HG03097 (cell line): ENCODE data around the gene LACTBL1.
"Not testable (repeated sequence)": the region's sequence is repeated elsewhere in the genome, so short reads cannot be mapped to it uniquely, and the experiment has no call there.

Experiments
- ATAC-seq: cut with Tn5 transposase; IDR thresholded peaks from one replicate; pipeline ENCODE4 v1.9.1; 2021; ENCODE audit not compliant: unreplicated experiment, low FRiP score

The LACTBL1 gene

DNA sequence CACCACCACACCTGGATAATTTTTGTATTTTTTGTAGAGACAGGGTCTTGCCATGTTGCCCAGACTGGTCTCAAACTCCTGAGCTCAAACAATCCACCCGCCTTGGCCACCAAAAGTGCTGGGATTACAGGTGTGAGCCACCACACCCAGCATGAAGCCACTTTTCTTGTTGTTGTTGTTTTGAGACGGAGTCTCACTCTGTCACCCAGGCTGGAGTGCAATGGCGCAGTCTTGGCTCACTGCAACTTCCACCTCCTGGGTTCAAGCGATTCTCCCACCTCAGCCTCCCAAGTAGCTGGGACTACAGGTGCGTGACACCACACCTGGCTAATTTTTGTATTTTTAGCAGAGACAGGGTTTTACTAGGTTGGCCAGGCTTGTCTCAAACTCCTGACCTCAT, 27.5 kb downstream of the LACTBL1 start:
- not testable (repeated sequence) for ATAC-seq

DNA sequence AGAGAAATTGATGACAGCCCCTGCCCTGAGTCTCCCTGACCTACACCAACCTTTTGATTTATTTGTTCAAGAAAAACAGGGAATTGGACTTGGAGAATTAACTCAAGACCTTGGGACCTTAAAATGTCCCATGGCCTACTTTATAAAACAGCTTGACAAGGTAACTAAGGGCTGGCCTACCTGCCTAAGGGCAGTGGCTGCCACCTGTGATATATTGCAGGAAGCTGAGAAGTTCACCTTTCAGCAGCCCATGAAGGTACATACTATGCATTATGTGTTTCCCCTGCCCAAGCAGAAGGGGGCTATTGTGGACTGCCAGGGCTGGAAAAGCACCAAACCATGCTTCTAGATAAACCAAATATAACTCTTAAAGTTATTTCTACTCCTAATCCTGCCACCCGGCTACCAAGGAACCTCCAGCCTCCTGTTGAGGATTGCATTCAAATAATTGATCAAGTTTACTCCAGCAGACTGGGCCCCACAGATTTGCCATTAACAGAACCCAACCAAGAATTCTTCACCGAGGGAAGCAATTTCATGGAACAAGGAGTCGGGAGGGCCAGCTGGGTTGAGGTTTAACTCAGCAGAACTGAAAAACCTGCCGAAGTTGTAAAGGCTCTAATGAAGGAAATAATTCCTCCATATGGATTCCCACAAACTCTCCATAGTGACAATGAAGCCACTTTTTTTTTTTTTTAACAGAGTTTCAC, 28.2 kb downstream of the LACTBL1 start:
- no peak for ATAC-seq

DNA sequence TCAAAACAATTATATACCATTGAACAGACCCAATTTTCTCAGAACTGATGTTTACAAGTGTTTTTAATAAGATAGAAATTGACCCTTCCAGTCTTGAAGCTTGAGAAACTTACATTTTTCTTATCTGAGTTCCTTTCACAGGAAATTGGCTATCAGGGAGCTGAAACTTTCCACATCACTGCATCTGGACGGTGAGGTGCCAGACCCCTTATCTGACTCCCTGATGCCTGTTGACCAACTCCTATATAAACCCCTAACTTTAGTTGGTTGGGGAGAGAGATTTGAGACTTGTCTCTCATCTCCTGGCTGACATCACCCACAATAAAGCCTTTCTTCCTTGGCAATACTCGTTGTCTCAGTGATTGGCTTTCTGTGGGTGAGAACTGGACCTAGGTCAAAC, 31.4 kb downstream of the LACTBL1 start:
- no peak for ATAC-seq

DNA sequence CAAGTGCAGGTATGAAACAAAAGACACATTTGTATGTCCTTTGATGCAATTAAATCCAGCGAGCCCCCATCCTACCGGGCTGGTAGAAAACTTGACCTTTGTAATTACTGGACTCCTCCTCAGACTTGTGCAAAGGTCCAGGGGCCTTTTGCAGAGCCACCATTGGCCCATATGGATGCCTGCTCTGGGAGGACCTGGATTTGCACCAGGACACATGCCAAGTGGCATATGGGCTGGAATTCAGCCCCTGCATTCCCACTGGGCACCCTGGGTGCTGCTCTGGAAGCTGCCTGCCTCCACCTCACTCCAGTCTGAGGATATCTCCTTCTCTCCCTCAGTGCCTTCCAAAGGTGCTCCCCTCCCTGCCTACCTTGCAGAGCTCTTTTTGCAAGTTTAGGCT, 36.0 kb downstream of the LACTBL1 start:
- ATAC-seq: no peak

DNA sequence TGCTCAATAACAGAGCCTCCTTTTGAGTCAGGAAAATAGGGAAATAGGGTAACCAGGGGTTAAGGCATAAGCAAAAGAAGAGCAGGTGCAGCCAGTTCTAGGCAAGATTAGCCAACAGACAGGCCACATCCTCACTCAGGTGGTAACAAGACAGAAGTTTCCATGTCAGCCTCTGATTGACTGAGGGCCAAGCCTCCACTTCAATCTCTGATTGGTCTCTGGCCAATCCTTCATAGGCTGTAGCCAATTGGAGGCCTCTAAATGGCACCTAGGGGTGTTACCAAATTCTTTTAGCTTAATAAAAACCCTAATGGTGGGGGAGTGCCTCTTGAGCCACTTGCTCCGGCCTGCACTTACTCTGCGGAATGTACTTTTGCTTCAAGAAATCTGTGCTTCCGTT, 37.2 kb downstream of the LACTBL1 start:
- ATAC-seq: no peak

DNA sequence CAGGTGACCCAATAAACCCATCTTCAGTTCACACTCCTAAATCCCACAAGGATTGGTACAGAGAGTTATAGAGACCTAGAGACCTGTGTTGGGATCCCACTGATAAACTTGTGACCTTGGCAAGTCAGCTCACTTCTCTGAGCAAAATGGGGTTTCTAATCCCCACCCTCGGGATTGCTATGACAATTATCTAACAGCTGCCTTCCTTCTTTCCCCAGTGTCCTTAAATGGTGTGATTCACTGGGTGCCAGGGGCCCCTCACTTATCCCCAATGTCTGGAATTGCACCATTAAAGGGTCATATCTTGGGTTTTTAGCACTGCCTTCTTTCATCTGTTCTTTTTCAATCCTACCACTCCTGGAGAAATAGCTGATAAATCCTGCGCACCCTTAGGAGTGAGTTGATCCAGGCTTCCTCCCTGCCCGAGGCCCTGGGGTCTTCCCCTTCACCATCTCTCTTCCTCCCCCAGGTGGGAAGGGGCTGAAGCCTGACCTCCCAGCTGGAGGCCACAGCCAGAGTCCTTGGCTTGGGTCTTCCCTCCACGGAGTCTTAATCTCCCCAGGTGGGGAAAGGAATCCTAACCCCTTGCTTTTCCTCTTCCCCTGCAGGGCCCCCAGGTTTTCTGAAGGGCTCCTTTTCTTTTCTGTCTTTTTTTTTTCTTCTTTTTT, 39.7 kb downstream of the LACTBL1 start:
- no peak for ATAC-seq

DNA sequence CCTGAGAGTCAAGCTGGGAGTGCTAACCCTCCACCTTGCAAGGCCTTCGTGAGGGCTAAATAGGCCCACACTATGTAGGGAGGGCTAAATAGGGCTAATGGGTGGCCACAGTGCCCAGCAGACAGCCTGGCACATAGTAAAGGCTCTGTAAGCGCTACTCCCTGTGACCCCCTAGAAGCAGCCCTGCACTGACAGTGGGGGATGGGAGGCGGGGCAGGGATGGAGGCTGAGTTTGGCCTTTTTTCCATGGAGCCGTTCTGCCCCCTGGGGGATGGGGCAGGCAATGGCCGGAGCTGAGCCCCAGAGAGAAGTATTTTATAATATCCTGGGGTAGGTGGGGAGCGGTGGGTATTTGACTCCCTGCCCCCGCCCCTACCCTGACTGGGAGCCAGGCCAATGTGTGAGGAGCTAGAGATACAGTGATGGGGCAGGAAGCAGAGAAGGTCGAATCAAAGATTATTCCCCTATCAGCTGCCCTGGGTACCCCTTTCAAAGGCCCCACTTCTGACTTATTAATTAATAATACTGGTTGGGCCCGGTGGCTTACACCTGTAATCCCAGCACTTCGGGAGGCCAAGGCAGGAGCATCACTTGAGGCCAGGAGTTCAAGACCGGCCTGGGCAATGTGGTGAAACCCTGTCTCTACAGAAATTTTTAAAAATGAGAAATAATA, 42.3 kb downstream of the LACTBL1 start:
- ATAC-seq: no peak

DNA sequence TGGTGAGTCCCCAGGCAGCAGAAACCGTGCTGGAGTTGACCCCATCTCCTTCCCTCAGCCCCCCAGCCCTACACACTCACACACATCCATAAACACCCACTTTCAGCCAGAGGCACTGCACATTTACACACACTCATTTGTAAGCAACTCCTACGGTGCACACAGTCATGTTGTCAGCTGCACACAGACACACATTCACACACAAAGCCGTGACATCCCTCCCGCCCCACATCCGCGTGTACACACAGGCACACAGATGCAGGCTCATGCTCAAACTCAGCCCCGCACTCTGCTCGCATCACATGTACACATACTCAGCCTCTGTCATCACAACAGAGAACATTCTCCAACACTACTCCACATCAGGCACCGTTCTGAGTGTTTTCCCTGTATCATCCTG, 47.6 kb downstream of the LACTBL1 start:
- no peak for ATAC-seq

DNA sequence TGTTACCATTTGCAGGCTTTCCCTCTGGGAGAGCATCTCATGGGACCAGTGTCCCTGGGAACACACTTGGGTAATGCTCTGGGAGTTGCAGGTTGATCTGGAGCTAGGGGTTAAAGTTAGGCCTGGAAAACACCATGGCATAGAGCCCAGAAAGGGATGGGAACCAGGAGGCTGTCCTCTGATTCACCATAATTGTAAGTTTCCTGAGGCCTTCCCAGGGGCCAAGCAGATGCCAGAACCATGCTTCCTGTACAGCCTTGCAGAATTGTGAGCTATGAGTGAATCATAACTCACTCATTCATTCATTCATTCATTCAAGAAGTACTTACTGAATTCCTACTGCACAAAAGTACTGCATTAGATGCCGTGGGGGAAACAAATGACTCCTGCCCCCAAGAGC, 50.0 kb downstream of the LACTBL1 start:
- no peak for ATAC-seq

DNA sequence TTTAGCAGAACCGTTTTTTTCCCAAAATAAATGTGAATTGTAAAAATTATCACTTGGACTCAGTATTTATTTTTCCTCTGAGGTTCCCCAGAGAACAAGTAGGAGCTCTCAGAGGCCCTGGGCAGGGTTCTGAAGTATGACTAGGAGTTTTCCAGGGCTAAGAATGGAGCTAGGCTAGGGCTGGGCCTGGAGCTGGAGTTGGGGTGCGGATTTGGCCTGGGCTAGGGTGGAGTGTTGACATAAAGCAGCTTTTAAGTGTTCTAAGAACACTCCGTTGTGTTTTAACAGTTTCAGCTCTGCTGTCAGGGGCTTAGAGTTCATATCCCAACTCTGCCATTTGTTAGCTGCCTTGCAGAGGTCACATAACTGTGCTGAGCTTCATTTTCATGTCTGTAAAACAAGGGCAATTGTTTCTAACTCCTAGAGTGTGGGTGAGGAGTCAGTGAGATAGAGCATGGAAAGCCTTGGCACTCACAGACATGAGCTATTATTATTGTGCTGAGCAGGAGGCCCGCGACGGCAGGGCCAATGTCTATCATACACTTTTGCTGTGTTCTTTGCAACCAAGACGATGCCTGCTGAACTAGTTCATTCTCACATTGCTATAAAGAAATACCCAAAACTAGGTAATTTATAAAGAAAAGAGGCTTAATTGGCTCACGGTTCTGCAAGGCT, 51.1 kb downstream of the LACTBL1 start:
- ATAC-seq: no peak

DNA sequence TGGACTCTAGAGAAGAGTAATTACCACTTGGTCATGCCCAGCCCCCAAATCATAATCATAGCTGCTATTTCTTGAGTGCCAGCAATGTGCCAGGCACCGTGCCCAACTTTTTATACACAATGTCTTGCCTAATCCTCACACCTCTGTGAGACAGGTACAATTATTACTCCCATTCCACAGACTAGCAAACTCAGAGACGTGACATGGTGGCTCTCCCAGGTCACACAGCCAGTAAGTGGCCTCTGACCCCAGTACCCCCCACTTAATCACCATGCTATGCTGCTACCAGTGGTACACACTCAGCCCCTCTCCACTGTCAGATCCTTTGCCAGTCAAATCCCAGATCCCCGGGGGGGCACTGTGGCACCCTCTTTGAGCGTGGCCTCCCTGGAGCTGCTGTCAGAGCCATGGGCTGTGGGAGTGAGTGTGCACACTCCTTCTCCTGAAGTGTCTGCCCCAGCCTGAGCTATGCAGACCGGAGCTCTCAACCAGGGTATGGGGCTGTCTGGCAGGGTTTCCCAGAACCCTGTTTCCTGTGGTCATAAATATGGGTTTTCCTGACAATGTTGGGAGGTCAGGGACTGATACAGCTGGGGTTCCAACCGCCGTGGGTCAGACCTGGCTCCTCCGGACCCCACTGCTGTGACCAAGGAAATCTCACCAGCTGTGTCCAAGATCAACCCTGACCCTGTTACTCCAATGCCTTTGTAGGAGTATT, 51.8 kb downstream of the LACTBL1 start:
- ATAC-seq: no peak

DNA sequence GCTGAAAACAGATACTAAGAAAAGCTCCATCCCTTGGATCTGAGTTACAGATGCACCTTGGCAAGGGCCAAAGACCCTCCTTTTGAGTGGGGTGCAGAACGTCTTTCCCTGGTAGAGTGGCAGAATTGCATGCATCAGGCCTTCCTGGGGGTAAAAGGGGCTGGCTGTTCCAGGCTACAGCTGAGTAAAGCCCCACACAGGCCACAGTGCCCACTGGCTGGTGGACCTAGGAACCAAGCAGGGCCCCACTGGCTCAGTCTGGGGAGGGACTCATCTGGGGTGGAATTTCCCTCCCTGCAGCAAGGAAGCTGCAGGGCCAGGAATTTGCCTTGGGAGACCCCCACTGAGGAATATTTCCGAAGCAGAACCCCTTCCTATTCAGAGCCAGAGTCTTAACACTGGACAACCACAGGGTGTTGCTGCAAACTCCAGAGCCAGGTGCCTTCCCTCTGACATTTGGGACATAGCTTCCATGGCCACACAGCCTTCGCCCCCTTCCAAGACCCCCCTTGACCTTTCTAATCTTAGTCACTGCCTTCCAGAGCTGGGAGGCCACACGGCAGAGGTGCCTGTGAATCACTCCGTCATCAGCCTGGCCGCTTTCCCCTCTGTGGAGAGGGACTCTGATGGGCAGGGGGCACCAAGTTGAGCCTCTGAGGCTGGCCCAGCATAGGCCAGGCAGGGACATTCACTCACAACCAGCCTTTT, 52.5 kb downstream of the LACTBL1 start:
- no peak for ATAC-seq

DNA sequence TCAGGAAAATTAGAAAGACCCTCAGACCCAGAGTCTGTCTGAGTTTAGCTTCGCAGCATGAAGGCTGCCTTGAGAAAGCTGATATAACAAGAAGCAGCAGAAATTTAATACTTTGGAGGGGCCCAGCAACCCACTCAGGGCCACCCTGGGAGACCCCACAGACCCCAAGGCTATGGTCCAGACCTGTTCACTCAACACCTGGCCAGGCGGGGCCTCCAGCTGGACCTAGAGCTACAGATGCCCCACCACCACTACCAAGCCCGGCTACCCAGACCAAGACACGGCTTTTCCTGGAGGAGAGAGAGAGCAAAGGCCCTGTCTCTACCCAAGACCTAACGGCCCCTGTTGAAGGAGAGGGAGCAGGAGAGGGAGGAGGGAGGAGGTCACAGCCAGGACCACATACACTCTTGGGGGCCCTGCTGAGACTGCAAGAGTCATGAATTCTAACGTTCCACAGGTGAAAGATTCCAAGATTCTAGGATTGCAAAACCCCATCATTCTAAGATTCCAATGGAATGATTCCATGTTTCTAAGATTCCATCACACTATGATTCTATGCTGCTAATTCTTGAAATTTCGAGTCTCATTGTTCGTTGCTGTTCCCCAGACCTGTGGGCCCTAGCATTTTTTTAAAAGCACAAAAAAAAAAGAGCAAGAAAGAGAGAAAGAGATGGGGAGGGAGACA, 53.2 kb downstream of the LACTBL1 start:
- ATAC-seq: no peak

DNA sequence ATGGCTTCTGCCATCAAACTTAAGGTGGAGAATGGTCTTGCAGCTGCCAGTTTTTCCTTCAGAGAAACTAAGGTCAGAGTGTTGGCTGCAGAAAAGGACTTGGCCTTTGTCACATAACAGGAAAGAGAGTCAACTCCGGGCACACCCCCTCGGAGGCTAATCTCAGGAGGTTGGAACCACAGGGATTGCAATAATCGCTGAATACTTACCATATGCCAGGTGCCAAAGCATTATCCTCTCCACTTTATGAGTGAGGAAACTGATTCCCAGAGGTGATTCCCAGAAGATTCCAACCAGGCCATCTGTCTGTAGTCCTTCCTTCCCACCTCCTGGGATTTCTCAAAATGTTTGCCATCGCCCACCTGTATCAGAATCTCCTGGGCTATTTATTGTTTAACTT, 54.0 kb downstream of the LACTBL1 start:
- ATAC-seq: no peak

DNA sequence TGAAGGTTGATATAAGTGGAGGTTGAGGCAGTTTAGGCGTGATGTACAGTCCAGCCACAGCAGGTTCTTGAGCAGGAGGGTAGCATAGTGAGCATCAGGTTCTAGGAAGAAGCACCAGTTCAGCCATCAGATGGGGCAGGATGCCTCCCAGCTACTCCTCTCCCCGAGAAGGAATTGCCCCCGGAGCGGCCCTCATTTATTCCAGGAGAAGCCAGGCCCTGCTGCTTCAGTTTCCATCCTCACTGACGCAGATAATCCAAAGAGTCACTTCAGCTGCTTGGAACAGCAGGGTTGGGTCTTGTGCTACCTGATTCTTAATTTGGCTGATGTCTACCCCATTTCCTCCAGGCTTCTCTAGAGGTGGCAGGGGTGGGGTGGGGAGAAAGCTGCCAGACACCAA, 54.7 kb downstream of the LACTBL1 start:
- no peak for ATAC-seq

DNA sequence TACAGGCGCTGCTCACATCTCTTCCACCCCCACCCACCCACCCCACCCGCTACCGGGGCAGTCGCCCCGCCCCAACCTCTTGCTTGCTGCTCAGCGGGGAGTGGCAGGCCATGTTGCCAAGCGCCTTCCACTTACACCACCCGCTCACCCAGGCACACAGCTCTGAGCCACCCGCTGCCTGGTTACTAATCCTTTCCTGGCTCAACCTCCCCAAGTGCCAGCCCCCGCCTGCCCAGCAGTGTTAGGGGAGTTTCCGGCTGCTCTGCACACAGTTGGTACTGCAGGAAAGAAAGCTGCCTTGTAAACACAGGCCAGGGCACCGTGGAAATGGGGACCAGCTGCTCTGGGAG, 56.2 kb downstream of the LACTBL1 start:
- ATAC-seq: no peak

DNA sequence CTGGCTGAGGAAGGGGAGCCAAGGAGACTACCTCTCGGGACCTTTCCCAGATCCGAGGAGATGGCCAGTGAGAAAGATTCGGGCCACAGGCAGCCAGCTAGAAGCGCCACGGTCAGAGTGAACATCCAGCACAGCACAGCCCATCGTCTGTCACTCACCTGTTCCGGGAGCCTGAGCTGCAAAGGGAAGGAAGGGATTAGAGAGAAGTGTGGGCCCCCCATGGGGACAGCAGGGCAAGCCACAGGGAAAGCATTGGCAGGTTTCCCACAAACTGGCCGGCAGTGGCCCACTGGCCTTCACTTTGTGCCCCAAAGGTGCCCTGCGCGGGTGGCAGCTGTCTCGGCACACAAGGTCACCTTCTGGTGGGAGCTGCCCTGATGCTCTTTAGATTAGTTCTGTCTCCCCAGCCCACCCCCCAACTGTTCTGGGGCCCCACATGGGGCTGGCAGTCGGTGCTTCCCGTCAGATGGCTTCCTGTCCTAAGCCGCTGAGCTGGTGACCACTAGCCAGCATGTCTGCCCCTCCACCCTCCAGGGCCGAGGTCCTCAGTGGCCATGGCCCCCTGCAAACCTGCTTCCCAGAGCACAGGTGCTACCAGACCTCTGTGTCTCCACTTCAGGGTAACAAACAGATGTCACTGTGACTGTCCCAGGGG, 56.7 kb downstream of the LACTBL1 start:
- ATAC-seq: no peak

DNA sequence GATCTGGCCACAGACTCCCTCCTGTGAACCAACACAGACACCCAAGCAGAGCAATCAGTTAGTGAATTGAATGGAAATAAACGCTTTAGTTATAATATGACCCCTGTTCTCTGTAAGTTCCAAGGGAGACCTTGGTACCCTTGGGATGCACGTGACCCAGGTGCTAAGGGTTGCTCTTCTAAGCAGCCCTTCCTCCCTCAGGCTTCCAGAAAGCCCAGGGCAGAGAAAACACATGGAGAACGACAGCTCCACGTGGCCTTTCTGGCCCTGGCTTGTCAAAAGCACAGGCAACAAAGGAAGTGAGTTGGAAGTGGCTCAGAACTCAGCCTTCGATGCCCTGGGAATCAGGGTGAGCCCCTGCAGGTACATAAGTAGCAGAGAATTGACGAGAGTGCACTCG, 57.4 kb downstream of the LACTBL1 start:
- ATAC-seq: no peak

DNA sequence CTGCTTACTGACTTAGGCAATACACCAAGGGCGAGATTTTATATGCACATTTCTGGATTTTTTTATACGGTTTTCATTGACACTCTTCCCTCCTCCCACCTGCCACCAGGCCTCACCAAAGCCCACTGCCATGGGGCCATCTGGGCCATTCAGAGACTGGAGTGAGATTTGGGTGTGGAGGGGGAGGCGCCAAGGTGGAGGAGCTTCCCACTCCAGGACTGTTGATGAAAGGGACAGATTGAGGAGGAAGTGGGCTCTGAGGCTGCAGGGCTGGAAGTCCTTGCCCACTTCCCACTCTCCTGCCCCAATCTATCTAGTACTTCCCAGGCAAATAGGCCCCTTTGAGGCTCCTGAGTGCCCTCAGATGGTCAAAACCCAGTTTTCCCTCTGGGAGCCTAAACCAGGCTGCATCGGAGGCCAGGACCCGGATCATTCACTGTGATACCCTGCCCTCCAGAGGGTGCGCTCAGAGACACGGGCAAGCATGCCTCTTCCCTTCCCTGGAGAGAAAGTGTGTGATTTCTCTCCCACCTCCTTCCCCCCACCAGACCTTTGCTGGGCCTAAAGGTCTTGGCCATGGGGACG, 57.9 kb downstream of the LACTBL1 start:
- no peak for ATAC-seq
